Measurements from ENCODE around the gene FBXL19. TPM values are rescaled to one million over a fixed set of nuclear protein-coding genes. Genes with fewer than 3 reads are reported as not detected.

Gene FBXL19
- polyA plus RNA-seq, 1 of the 3 experiments (the other 2 are of a cell fraction), result 20.6 TPM

DNA sequence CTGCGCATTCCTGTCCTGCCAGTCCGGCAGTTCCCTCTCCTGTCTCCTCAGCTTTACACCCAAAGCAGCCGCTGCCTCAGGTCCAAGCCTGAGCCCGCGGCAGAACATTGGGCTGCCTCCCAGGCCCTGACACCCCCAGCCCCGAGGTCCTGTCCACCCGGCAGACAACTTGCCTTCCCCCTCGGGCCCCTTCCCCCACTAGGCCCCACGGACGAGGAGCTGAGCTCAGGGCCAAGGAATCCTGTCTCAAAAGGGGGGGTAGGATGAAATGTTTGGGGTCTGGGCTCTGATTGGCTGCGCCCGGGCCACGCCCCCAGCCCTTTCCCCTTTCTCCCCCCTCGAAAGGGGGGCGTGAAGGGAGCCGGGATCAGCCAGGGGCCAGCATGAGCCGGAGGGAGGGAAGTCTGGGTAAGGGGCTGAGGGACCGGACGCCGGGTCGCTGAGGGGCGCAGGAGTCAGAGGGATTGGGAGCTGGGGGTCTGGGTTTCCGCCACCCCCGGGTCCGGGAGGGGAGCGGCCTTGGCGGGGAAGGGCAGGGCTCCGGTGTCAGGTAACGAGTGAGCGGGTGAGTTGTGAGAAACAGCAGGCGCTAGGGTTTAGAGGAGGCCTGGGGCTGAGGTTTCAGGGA is 27.0 kb upstream of the FBXL19 start, which contains the start of gene CTF1:
Gene CTF1, plus strand, starts transcription at position 354 of the 628 bp plus-strand sequence. Its CDS starts 30 bp downstream, at position 384.
- Histone ChIP-seq H3K4me1 (ENCODE audit: control insufficient read depth in 1 of 2, insufficient read depth in 2 of 2, low read depth in 1 of 2, low read length in 1 of 2) (peaks cover 12 to 29% of the 10 kb centered on the region in 2 experiments; a peak in 3 of 4 replicates), H3K36me3 (replicated peaks in 1 of 2; ENCODE audit: control insufficient read depth in 1 of 2, insufficient read depth in 2 of 2, low read length in 1 of 2) (peaks cover 3 to 9% of the 10 kb centered on the region in 2 experiments), H2AFZ (ENCODE audit: low read depth) (peak within 1 kb of the TSS; percentile 64; the same call in 1 of the 2 replicates), H3F3A (replicated peaks; ENCODE audit: insufficient read depth) (peaks cover 32% of the 10 kb centered on the region), H4K20me1 (ENCODE audit: insufficient read depth) (no peaks in the 10 kb centered on the region), H3K4me3 (ENCODE audit: low read depth in 2 of 2, low read length in 1 of 2) (peak within 1 kb of the TSS; percentile 63 to 70), H3K9me3 (no peaks in the 10 kb centered on the region), H3K27me3 (ENCODE audit: insufficient read depth) (no peaks in the 10 kb centered on the region), H3K4me2 (peak within 1 kb of the TSS; percentile 91), H3K9me2 (no peaks in the 10 kb centered on the region), H3K27ac (ENCODE audit: low read depth in 2 of 2, low read length in 1 of 2) (peak within 1 kb of the TSS; percentile 96 to 99), H3K79me2 (ENCODE audit: insufficient read depth) (peaks cover 26% of the 10 kb centered on the region), H3K9ac (peak within 1 kb of the TSS; percentile 91)
- ChIA-PET CTCF (interaction anchor here (1.2 to 2.4 kb wide), 4 partner anchors 22 to 198 kb away, joined by 3 to 10 read pairs (median 5); partner anchors contain the start of gene SRCAP), POLR2A (interaction anchor here (0.6 to 1.0 kb wide), 2 partner anchors 22 to 142 kb away, joined by 3 read pairs; no protein-coding TSS in a partner anchor)
- peak; percentile 85 for DNase-seq
- peak; percentile 50 for TF ChIP-seq YY1 (IDR thresholded peaks at IDR 0.05; ENCODE audit: low read depth)
- TF ChIP-seq, protein P1, sequence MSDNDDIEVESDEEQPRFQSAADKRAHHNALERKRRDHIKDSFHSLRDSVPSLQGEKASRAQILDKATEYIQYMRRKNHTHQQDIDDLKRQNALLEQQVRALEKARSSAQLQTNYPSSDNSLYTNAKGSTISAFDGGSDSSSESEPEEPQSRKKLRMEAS (IDR thresholded peaks at IDR 0.05; ENCODE audit: low read depth), result peak; percentile 40
- peak; percentile 48; the same call in 1 of the 2 replicates for TF ChIP-seq TCF12 (IDR thresholded peaks at IDR 0.05)
- TF ChIP-seq MXI1 (IDR thresholded peaks at IDR 0.05; ENCODE audit: low read depth, low read length), result peak; percentile 63; the same call in 1 of the 2 replicates
- TF ChIP-seq TEAD4 (IDR thresholded peaks at IDR 0.05; ENCODE audit: borderline replicate concordance, insufficient read depth), result peak; percentile 80; the same call in 1 of the 2 replicates
- TF ChIP-seq NFIC (IDR thresholded peaks at IDR 0.05; ENCODE audit: borderline replicate concordance), result peak; percentile 59
- TF ChIP-seq JUND (IDR thresholded peaks at IDR 0.05), result no peak; the same call in 1 of the 2 replicates
- no peak for TF ChIP-seq FOXM1 (IDR thresholded peaks at IDR 0.05; ENCODE audit: low read depth)
- TF ChIP-seq SIN3A (IDR thresholded peaks at IDR 0.05; ENCODE audit: borderline replicate concordance, low read depth, low read length), result no peak
- TF ChIP-seq EP300 (IDR thresholded peaks at IDR 0.05; ENCODE audit: borderline replicate concordance in 1 of 2, low read depth in 1 of 2, low read length in 1 of 2), result peak in 1 of 2 experiments; percentile 52; a peak in 1 of 4 replicates
- TF ChIP-seq, protein P2, sequence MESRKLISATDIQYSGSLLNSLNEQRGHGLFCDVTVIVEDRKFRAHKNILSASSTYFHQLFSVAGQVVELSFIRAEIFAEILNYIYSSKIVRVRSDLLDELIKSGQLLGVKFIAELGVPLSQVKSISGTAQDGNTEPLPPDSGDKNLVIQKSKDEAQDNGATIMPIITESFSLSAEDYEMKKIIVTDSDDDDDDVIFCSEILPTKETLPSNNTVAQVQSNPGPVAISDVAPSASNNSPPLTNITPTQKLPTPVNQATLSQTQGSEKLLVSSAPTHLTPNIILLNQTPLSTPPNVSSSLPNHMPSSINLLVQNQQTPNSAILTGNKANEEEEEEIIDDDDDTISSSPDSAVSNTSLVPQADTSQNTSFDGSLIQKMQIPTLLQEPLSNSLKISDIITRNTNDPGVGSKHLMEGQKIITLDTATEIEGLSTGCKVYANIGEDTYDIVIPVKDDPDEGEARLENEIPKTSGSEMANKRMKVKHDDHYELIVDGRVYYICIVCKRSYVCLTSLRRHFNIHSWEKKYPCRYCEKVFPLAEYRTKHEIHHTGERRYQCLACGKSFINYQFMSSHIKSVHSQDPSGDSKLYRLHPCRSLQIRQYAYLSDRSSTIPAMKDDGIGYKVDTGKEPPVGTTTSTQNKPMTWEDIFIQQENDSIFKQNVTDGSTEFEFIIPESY (IDR thresholded peaks at IDR 0.05; ENCODE audit: borderline replicate concordance, low read depth), result 0 out of 2 replicates have a peak, but pooled peaks have one; percentile 29
- peak; percentile 58 for TF ChIP-seq TAF1 (IDR thresholded peaks at IDR 0.05; ENCODE audit: borderline replicate concordance, low read depth, low read length)
- TF ChIP-seq, protein P3, sequence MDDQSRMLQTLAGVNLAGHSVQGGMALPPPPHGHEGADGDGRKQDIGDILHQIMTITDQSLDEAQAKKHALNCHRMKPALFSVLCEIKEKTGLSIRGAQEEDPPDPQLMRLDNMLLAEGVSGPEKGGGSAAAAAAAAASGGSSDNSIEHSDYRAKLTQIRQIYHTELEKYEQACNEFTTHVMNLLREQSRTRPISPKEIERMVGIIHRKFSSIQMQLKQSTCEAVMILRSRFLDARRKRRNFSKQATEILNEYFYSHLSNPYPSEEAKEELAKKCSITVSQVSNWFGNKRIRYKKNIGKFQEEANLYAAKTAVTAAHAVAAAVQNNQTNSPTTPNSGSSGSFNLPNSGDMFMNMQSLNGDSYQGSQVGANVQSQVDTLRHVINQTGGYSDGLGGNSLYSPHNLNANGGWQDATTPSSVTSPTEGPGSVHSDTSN (IDR thresholded peaks at IDR 0.05), result peak; percentile 8; the same call in 1 of the 2 replicates
- WGBS (ENCODE audit: low lambda C conversion rate), result 26% methylated on average over 25 of the region's 31 CpGs
